ENCODE measurements around the gene POTEH.
"Not testable (repeated sequence)": the region's sequence is repeated elsewhere in the genome, so short reads cannot be mapped to it uniquely, and the experiment has no call there.

- not testable (repeated sequence) for TF ChIP-seq CTCF, POLR2A (IDR thresholded peaks at IDR 0.05)
Measured at GRCh38 chr22:15749181-15749970, 59.5 kb downstream of the POTEH start.
